Amniotic stem cell (primary cell): ENCODE measurements around the gene SLC35A3.
"Not testable (repeated sequence)": the region's sequence is repeated elsewhere in the genome, so short reads cannot be mapped to it uniquely, and the experiment has no call there.

Source experiments
- DNase-seq: peaks from one replicate; lab custom pipeline; 2025; lab: John Stamatoyannopoulos, UW

The SLC35A3 gene

GRCh38 chr1:99972066-99972465 is 2.3 kb downstream of the SLC35A3 start:
- DNase-seq = not testable (repeated sequence)

GRCh38 chr1:99975529-99975928 is 5.7 kb downstream of the SLC35A3 start:
- DNase-seq = no peak

GRCh38 chr1:99977326-99977725 is 7.5 kb downstream of the SLC35A3 start:
- not testable (repeated sequence) for DNase-seq

- no peak for DNase-seq
These were observed 8.4 kb downstream of the SLC35A3 start for GRCh38 chr1:99978218-99978617.

- no peak for DNase-seq
These were observed 9.3 kb downstream of the SLC35A3 start for GRCh38 chr1:99979091-99979490.

DNA sequence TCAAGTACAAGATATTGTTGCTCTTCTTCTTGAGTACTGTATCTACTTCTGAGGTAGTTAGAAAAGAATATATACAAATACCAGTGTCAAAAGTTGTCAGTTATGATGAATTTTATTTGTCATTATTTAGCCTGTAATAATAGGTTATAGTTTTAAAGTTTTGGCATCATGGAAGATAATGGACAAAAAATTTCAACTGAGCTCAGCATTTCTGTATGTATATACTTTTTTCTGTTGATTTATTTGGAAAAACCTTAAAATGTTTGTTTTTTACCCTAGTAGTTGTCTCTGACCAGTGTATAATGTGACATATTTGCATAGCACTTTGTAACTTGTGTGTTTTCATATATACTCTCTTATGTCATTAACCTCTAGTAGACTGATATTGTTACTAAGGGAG is 11.1 kb downstream of the SLC35A3 start:
- DNase-seq = no peak

GRCh38 chr1:99986656-99987225 is 16.9 kb downstream of the SLC35A3 start:
- no peak for DNase-seq

GRCh38 chr1:99988210-99988765 is 18.5 kb downstream of the SLC35A3 start:
- no peak for DNase-seq

DNA sequence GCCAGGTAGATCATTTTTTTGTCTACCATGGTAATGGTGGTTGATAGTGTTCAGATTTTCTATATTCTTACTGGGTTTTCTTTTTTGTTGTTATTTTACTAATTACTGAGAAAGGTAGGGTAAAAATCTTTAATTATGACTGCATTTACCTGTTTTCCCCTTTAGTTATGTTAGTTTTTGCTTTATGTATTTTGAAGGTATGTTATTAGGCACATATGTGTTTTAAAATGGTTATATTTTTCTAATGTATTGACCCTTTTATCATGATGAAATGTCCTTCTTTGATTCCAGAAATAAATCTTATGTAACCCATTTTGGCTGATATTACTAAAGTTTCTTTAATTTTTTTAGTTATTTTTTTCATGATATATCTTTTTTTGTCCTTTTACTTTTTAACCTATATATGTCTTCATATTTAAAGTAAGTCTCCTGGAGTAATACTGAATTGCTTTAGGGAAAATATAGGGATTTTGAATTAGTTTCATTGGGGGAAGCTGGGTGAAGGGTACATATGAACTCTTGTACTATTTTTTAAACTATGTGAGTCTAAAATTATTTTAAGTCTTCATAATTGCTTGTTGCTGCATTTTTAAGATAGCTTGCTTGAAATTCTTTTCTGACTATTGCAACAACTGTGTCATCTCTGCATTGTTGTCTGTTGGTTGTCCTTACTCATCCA is 22.4 kb downstream of the SLC35A3 start:
- DNase-seq = no peak

- DNase-seq = no peak
These were observed 23.1 kb downstream of the SLC35A3 start for GRCh38 chr1:99992760-99993467.

- DNase-seq = no peak
These were observed 23.7 kb downstream of the SLC35A3 start for GRCh38 chr1:99993468-99993845.

DNA sequence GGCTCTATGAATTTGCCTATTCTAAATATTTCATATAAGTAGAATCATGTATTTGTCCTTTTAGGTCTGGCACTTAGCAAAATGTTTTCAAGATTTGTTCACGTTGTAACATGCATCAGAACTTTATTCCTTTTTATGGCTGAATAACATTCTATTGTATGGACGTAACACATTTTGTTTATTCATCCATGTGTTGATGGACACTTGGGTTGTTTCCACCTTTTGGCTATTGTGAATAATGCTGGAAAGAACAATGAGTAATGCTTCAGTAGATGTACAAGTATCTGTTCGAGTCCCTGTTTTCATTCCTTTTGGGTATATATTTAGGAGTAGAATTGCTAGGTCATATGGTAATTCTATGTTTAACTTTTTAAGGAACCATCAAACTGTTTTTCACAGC is 24.7 kb downstream of the SLC35A3 start:
- DNase-seq = no peak

GRCh38 chr1:99996951-99997350 is 27.2 kb downstream of the SLC35A3 start:
- DNase-seq = no peak

DNA sequence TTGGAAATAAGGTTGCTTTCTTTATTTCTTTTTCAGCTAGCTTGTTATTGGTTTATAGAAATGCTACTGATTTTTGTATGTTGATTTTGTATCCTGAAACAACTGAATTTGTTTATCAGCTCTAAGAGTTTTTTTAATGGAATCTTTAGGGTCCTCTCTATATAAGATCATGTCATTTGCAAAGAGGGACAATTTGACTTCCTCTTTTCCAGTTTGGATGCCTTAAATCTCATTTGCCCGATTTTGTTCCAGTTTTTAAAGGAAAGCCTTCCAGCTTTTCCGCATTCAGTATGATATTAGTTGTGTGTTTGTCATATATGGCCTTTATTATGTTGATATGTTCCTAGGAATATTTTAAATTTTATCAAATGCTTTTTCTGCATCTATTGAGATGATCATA is 31.7 kb downstream of the SLC35A3 start:
- no peak for DNase-seq

DNA sequence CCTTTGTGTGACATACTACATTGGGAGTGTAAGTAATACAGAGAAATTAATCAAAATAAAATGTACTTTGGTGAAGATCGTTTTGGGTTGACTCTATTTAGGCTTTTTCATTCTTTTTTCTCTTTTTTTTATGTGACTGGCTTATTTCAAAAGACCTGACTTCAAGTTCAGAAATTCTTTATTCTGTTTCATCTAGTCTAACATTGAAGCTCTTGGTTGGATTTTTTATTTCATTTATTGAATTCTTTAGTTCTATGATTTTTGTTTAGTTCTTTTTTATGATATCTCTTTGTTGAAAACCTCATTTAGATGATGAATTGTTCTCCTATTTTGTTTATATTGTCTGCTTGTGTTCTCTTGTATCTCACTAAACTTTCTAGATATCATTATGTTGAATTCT is 35.6 kb downstream of the SLC35A3 start:
- DNase-seq = no peak

GRCh38 chr1:100006688-100007087 is 36.9 kb downstream of the SLC35A3 start:
- DNase-seq = no peak

DNA sequence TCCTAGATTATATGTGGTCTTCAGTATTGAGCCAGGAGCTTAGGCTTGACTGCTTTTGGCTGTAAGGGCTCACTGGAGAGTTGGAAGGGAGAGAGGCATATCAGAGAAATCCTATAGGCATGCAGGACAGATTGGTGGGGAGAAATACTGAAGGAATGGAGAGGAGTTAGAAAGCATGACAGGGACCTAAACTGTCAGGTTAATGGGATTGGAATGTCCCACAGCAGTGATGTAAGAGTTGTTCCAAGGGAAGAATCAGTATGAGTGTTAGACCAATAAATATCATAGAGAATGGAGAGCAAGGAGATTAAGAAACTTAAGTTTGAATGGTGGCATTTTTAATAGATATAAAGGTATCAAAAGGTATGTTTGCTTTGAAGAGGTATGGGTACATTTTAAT is 39.7 kb downstream of the SLC35A3 start:
- DNase-seq = no peak

- no peak for DNase-seq
These were observed 41.0 kb downstream of the SLC35A3 start for GRCh38 chr1:100010804-100011203.

GRCh38 chr1:100019220-100019619 is 49.4 kb downstream of the SLC35A3 start:
- no peak for DNase-seq

DNA sequence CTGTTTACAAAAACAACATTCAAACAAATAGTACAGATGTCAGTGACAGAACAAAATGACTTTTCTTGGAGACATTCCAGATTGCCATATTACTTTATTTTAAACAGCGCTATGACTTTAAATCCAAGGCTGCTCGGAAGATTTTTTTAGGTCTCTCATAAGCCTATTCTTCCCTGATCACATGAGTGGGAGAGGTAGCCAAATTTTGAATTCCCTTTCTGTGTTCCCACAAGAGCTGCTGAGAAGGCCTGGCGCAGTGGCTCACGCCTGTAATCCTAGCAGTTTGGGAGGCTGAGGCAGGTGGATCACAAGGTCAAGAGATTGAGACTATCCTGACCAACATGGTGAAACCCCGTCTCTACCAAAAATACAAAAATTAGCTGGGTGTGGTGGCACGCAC is 53.7 kb downstream of the SLC35A3 start:
- DNase-seq = no peak

DNA sequence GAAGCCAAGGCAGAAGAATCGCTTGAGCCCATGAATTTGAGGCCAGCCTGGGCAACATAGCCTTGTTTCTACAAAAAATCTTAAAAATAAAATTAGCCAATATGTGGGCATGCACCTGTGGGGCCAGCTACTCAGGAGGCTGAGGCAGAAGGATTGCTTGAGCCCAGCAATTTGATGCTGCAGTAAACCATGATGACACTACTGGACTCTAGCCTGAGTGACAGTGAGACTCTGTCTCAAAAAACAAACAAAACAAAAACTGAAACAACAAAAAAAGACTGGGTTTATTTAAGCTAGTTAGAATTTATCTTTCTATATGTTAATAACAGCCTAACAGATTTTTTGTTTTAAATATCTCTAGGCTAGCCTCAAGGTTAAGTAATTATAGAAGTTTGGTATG is 57.4 kb downstream of the SLC35A3 start:
- no peak for DNase-seq

GRCh38 chr1:100028765-100029164 is 59.0 kb downstream of the SLC35A3 start:
- no peak for DNase-seq

- DNase-seq = no peak
These were observed 64.7 kb downstream of the SLC35A3 start for GRCh38 chr1:100034470-100034869.
